ENCODE results near the gene MRPS31. TPM values are rescaled to one million over a fixed set of nuclear protein-coding genes. Genes with fewer than 3 reads are reported as not detected.

The MRPS31 gene
- polyA plus RNA-seq, 1 donor (not counting 4 experiments of a cell fraction or from before 2014, with no cell fraction given), result 27.2 TPM

- Histone ChIP-seq H3K4me1 (ENCODE audit: control insufficient read depth, extremely low read depth, insufficient read depth, low read length) (peaks cover 7% of the 10 kb centered on the region), H3K27me3 (ENCODE audit: control insufficient read depth, extremely low read depth, insufficient read depth, low read length) (no peaks in the 10 kb centered on the region), H3K9ac (ENCODE audit: control insufficient read depth, extremely low read depth, insufficient read depth, low read length) (no peak overlapping the region), H3K4me2 (ENCODE audit: control insufficient read depth, extremely low read depth, insufficient read depth, low read depth, low read length) (no peak overlapping the region), H3K9me1 (ENCODE audit: control insufficient read depth, extremely low read depth, insufficient read depth, low read length) (no peaks in the 10 kb centered on the region), H3K79me2 (ENCODE audit: control insufficient read depth, insufficient read depth, low read length) (peaks cover 13% of the 10 kb centered on the region), H2AFZ (ENCODE audit: control insufficient read depth, low read length) (no peak overlapping the region), H3K36me3 (ENCODE audit: control insufficient read depth in 2 of 2, extremely low read depth in 1 of 2, insufficient read depth in 2 of 2, low read length in 2 of 2) (peaks cover 3 to 7% of the 10 kb centered on the region in 2 experiments), H3K9me3 (ENCODE audit: control insufficient read depth, low read depth, low read length) (no peaks in the 10 kb centered on the region), H3K27ac (ENCODE audit: control insufficient read depth, insufficient read depth, low read length) (no peak overlapping the region), H3K4me3 (ENCODE audit: control insufficient read depth in 2 of 3, extremely low read depth in 1 of 3, insufficient read depth in 2 of 3, low read depth in 1 of 3, low read length in 3 of 3) (no peak overlapping the region), H4K20me1 (ENCODE audit: control insufficient read depth, extremely low read depth, insufficient read depth, low read length) (no peaks in the 10 kb centered on the region)
- dilution Hi-C loops (cut with MboI; ENCODE audit: extremely low pct_ligation_motif_present, low sequenced_read_pairs), result no loop called here
- FAIRE-seq (no peak), DNase-seq (ENCODE audit: low read depth, low spot score) (no peak)
- no peak for TF ChIP-seq EZH2 (IDR thresholded peaks at IDR 0.05; ENCODE audit: low read length)
- TF ChIP-seq CTCF (optimal IDR thresholded peaks at IDR 0.05 in 1 of 3, IDR thresholded peaks at IDR 0.05 in 1 of 3, conservative IDR thresholded peaks at IDR 0.05 in 1 of 3; ENCODE audit: extremely low read depth in 1 of 3, insufficient read depth in 2 of 3, low read length in 3 of 3), result no peak
Observed at GRCh38 chr13:40793339-40793738, 22.3 kb upstream of the MRPS31 start.

DNA sequence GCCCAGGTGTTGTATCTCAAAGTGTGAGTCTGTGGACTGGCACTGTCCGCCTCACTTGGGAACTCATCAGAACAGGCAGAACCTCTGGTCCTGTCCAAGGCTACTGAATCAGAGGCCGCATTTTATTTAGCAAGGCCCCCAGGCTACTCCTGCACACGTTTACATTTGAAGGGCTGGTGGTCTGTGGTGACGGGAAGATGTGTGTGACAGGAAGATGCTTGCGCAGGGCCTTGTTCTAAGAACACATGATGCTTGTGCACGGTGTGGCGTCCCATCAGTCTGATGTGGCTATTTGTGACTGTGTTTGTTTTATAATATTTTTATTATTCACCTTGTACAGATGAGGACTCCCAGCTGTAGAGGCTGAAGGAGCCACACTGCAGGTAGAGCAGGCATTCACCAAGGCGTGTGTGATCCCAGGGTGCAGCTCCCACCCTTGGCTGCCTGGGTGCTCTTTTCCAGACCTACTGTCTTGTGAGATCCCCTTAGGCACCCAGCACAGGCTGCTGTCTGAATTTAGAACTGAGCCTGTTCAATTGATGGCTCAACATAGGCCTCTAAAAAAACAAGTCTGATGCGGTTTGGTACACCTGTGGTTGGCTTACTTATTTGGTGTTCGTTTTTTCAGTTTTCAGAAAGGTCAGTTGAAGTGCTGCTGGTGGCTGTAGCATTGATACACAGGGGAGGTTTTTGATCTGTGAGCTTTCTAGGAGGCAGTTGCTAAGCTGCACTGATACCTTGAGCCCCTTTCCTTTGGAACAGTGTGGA, 21.5 kb upstream of the MRPS31 start:
- no peak overlapping the region for H3K4me3 ChIP-seq (ENCODE audit: control insufficient read depth in 2 of 3, extremely low read depth in 1 of 3, insufficient read depth in 2 of 3, low read depth in 1 of 3, low read length in 3 of 3)

More for the DNA sequence above, 21.5 kb upstream of the MRPS31 start:
- dilution Hi-C loops (cut with MboI; ENCODE audit: extremely low pct_ligation_motif_present, low sequenced_read_pairs), result no loop called here
- H3K79me2 ChIP-seq (ENCODE audit: control insufficient read depth, insufficient read depth, low read length), result peaks cover 13% of the 10 kb centered on the region
- no peak overlapping the region for H2AFZ ChIP-seq (ENCODE audit: control insufficient read depth, low read length)
- peaks cover 3 to 7% of the 10 kb centered on the region in 2 experiments for H3K36me3 ChIP-seq (ENCODE audit: control insufficient read depth in 2 of 2, extremely low read depth in 1 of 2, insufficient read depth in 2 of 2, low read length in 2 of 2)
- H3K4me2 ChIP-seq (ENCODE audit: control insufficient read depth, extremely low read depth, insufficient read depth, low read depth, low read length), result no peak overlapping the region
- H3K9me3 ChIP-seq (ENCODE audit: control insufficient read depth, low read depth, low read length), result no peaks in the 10 kb centered on the region
- H3K9me1 ChIP-seq (ENCODE audit: control insufficient read depth, extremely low read depth, insufficient read depth, low read length), result no peaks in the 10 kb centered on the region
- no peaks in the 10 kb centered on the region for H3K27me3 ChIP-seq (ENCODE audit: control insufficient read depth, extremely low read depth, insufficient read depth, low read length)
- FAIRE-seq (no peak), DNase-seq (ENCODE audit: low read depth, low spot score) (no peak)
- TF ChIP-seq EZH2 (IDR thresholded peaks at IDR 0.05; ENCODE audit: low read length) (no peak), CTCF (optimal IDR thresholded peaks at IDR 0.05 in 1 of 3, IDR thresholded peaks at IDR 0.05 in 1 of 3, conservative IDR thresholded peaks at IDR 0.05 in 1 of 3; ENCODE audit: extremely low read depth in 1 of 3, insufficient read depth in 2 of 3, low read length in 3 of 3) (no peak)
- H3K9ac ChIP-seq (ENCODE audit: control insufficient read depth, extremely low read depth, insufficient read depth, low read length), result no peak overlapping the region
- peaks cover 7% of the 10 kb centered on the region for H3K4me1 ChIP-seq (ENCODE audit: control insufficient read depth, extremely low read depth, insufficient read depth, low read length)
- H4K20me1 ChIP-seq (ENCODE audit: control insufficient read depth, extremely low read depth, insufficient read depth, low read length), result no peaks in the 10 kb centered on the region
- H3K27ac ChIP-seq (ENCODE audit: control insufficient read depth, insufficient read depth, low read length), result no peak overlapping the region

All from keratinocyte (primary cell).